Esophagus muscularis mucosa (tissue), 4 donors: ENCODE measurements around the gene ZBTB39. TPM values are rescaled to one million over a fixed set of nuclear protein-coding genes. Genes with fewer than 3 reads are reported as not detected.

Experiments used
- total RNA-seq, 4 donors: library from RNA; depleted of rRNA; stranded (reverse); fragments of >200 nt; gene quantifications; one replicate each; pipeline versions ENCODE4 v1.1.0 to v1.2.1, GENCODE V29; 2016

ZBTB39 gene
- total RNA-seq, 4 donors from 2014 or later: 5.0 to 9.1 (median 7.1) TPM

Other genes with a start within 250 kb of the ZBTB39 start
- gene HSD17B6, start 243.2 kb downstream of the ZBTB39 start, total RNA-seq: 1 to 10 TPM in 2 of 4 donors, under 1 TPM in 2; 0.58 to 1.8 (median 1.00) TPM
- gene SDR9C7, start 72.1 kb downstream of the ZBTB39 start, total RNA-seq: under 1 TPM in 2 of 4 donors, not detected in 2; 0.40 to 0.42 TPM
- under 1 TPM in 3 of 4 donors, not detected in 1; 0.17 to 0.69 (median 0.42) TPM for gene RDH16, start 48.9 kb downstream of the ZBTB39 start, total RNA-seq
- not detected for gene TAC3, start 10.0 kb upstream of the ZBTB39 start, total RNA-seq
- gene MYO1A, start 43.6 kb upstream of the ZBTB39 start, total RNA-seq: 1 to 10 TPM in 1 of 4 donors, under 1 TPM in 3; 0.06 to 1.1 (median 0.83) TPM
- 10 to 100 TPM in 2 of 4 donors, 1 to 10 TPM in 2; 8.3 to 11.8 (median 10.0) TPM for gene NEMP1, start 72.2 kb upstream of the ZBTB39 start, total RNA-seq
- 10 to 100 TPM; 21.6 to 41.5 (median 35.1) TPM for gene NAB2, start 82.6 kb upstream of the ZBTB39 start, total RNA-seq
- 100 to 1,000 TPM; 111 to 168 (median 157) TPM for gene STAT6, start 104.8 kb upstream of the ZBTB39 start, total RNA-seq
- 100 to 1,000 TPM; 203 to 338 (median 250) TPM for gene LRP1, start 121.9 kb upstream of the ZBTB39 start, total RNA-seq
- gene LRP1-AS, start 141.1 kb upstream of the ZBTB39 start, total RNA-seq: not detected
- not detected for gene NXPH4, start 210.2 kb upstream of the ZBTB39 start, total RNA-seq
- gene SHMT2, start 223.2 kb upstream of the ZBTB39 start, total RNA-seq: 10 to 100 TPM; 22.8 to 60.4 (median 34.6) TPM
- 1 to 10 TPM in 2 of 4 donors, under 1 TPM in 2; 0.42 to 1.7 (median 1.2) TPM for gene STAC3, start 244.6 kb upstream of the ZBTB39 start, total RNA-seq